ENCODE measurements around the gene MTARC2. TPM values are rescaled to one million over a fixed set of nuclear protein-coding genes. Genes with fewer than 3 reads are reported as not detected.

Gene MTARC2
- total and polyA plus RNA-seq, 2 of the 13 experiments (the other 11 are each of a cell fraction or from before 2014, with no cell fraction given) = 8.5 to 10.1 TPM

DNA sequence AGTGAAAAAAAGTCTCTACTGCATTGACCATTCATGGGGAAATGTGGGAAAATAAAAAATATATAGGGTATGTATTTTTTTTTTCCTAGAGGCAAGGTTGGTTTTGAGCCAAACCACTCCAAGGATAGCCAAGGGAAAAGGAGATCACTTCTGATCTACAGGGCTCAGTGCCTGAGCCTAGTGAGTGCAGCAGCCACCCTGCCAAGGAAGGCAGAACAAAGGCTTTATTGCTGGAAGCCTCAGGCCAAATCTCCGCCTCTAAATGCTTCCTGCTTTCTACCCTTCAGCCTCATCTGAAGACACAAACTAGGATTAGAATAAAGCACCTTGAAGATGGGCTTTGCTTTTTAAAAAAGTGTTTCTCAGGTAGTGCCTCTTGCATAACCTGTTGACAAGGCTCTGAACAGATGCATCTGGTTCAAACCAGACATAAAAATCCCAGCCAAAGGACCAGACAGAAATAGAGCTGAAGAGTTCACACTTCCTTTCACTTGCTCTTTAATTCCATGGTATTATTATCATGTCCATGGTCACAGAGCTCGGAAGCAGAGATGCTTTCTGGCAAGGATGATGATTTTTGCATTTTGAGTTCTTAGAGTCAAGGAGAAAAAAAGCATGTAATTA lies 47.5 kb upstream of the MTARC2 start:
- no peaks in the 10 kb centered on the region for H3K79me2 ChIP-seq (ENCODE audit: insufficient read depth, low read length)
- in situ Hi-C loops (cut with HindIII; ENCODE audit: extremely low pct_ligation_motif_present, low pct_unique_long_range_greater_than_20kb) = no loop called here
- 100% methylated on average over 2 of the region's 2 CpGs for WGBS (ENCODE audit: low lambda C conversion rate)
- H3K9ac ChIP-seq (ENCODE audit: insufficient read depth, low read depth, low read length) = no peak overlapping the region
- H2AFZ ChIP-seq (ENCODE audit: low read length) = no peak overlapping the region
- no peak overlapping the region for H3K4me3 ChIP-seq (replicated peaks in 1 of 3; ENCODE audit: insufficient read depth in 1 of 3, low read depth in 2 of 3, low read length in 3 of 3)
- H4K20me1 ChIP-seq (ENCODE audit: insufficient read depth, low read length) = peaks cover 4% of the 10 kb centered on the region; the same call in 1 of the 2 replicates
- H3K36me3 ChIP-seq (replicated peaks in 1 of 2; ENCODE audit: control insufficient read depth in 1 of 2, insufficient read depth in 2 of 2, low read length in 2 of 2) = peaks cover 7 to 14% of the 10 kb centered on the region in 2 experiments
- no peak overlapping the region for H3K27ac ChIP-seq (ENCODE audit: extremely low read length, insufficient read depth, low read length)
- H3K4me2 ChIP-seq (ENCODE audit: low read depth, low read length) = no peak overlapping the region
- peaks cover 63% of the 10 kb centered on the region for H3K4me1 ChIP-seq (ENCODE audit: insufficient read depth, low read length)
- DNase-seq (ENCODE audit: low spot score) (no peak), FAIRE-seq (no peak), ATAC-seq (no peak)
- ChIA-PET CTCF (ENCODE audit: low intra/inter-chr PET ratio, low total read pairs) (no interaction called here), POLR2A (interaction anchor here (1.5 kb wide), 1 partner anchor 9 kb away, joined by 3 read pairs; no protein-coding TSS in a partner anchor)
- intact Hi-C loops (cut with micrococcal nuclease; ENCODE audit: unreplicated experiment) = no loop called here
- no TSS peak for BruUV-seq (replicated peaks)
- H3K27me3 ChIP-seq (ENCODE audit: control insufficient read depth in 1 of 2, insufficient read depth in 2 of 2, low read length in 2 of 2) = no peaks in the 10 kb centered on the region
- H3K9me3 ChIP-seq (ENCODE audit: low read length) = no peaks in the 10 kb centered on the region
- TF ChIP-seq PLRG1 (conservative IDR thresholded peaks at IDR 0.05) (no peak), STAG1 (CRISPR knock-in tag; IDR thresholded peaks at IDR 0.05) (no peak), ATF2 (CRISPR knock-in tag; IDR thresholded peaks at IDR 0.05) (no peak), TIGD3 (CRISPR knock-in tag; IDR thresholded peaks at IDR 0.05; ENCODE audit: borderline replicate concordance) (no peak), SNAI1 (CRISPR knock-in tag; IDR thresholded peaks at IDR 0.05; ENCODE audit: borderline replicate concordance) (no peak), ZNF580 (CRISPR knock-in tag; IDR thresholded peaks at IDR 0.05; ENCODE audit: borderline replicate concordance, low read depth) (no peak), ZNF800 (CRISPR knock-in tag; IDR thresholded peaks at IDR 0.05) (no peak), ZNF557 (CRISPR knock-in tag; IDR thresholded peaks at IDR 0.05) (no peak), MXD1 (CRISPR knock-in tag; IDR thresholded peaks at IDR 0.05) (no peak), NKX3-1 (CRISPR knock-in tag; IDR thresholded peaks at IDR 0.05) (no peak), ZNF572 (CRISPR knock-in tag; IDR thresholded peaks at IDR 0.05) (no peak), PRDM4 (CRISPR knock-in tag; IDR thresholded peaks at IDR 0.05; ENCODE audit: borderline replicate concordance) (no peak), ARNT (IDR thresholded peaks at IDR 0.05) (no peak), HINFP (CRISPR knock-in tag; IDR thresholded peaks at IDR 0.05; ENCODE audit: low read depth) (no peak), ASH2L (IDR thresholded peaks at IDR 0.05; ENCODE audit: insufficient read length, low read depth, low read length) (no peak)

Measured in HepG2 (cell line).